K562 (cell line): ENCODE results near the gene APOC4. TPM values are rescaled to one million over a fixed set of nuclear protein-coding genes. Genes with fewer than 3 reads are reported as not detected.
A peak's percentile ranks its signal among the peaks of the same experiment; 100 is the strongest.

ENCODE experiments used
- BCL6 ChIP-seq: fragments of 250-450 bp; sonication (Bioruptor Pico); IDR thresholded peaks from 2 replicates; pipeline ENCODE4 v1.4.0; 2020
- CTCFL ChIP-seq: IDR thresholded peaks from 2 replicates; pipeline ENCODE4 v1.6.1; 2011; ENCODE audit warnings: borderline replicate concordance, low read depth, mild to moderate bottlenecking, moderate library complexity, low read length; ENCODE audit not compliant: insufficient read depth, poor library complexity, severe bottlenecking
- KDM4B ChIP-seq, 2 experiments: fragments of 450-650 bp in 1 of 2; sonication (generic) in 1 of 2; IDR thresholded peaks; 2 replicates each; pipeline ENCODE4 v1.6.1; 2016 to 2017; ENCODE audit warnings: borderline replicate concordance in 2 of 2, antibody characterized with exemption in 1 of 2, low read depth in 1 of 2, mild to moderate bottlenecking in 1 of 2
- ZNF212 ChIP-seq: fragments of 450-650 bp; formaldehyde crosslinking; IDR thresholded peaks from 2 replicates; pipeline ENCODE4 v1.4.0; 2020; ENCODE audit warnings: mild to moderate bottlenecking
- ZNF57 ChIP-seq: fragments of 450-650 bp; formaldehyde crosslinking; IDR thresholded peaks from 2 replicates; pipeline ENCODE4 v1.4.0; 2020; ENCODE audit warnings: mild to moderate bottlenecking, moderate library complexity
- ZNF766 ChIP-seq: fragments of 200-800 bp; sonication (Bioruptor generic); conservative IDR thresholded peaks from 2 replicates; pipeline ENCODE4 v1.6.1; 2016; ENCODE audit warnings: missing genetic modification characterization, missing compliant biosample characterization
- polyA plus RNA-seq, 8 experiments: library from polyadenylated mRNA; depleted of rRNA in 4 of 8; stranded (reverse) in 5 of 8; unstranded in 3 of 8; fragments of >200 nt; fragmentation: Nextera tagmentation in 2 of 8; fragmentation: Illumina TruSeq in 1 of 8; extraction: Ambion mirVana in 2 of 8; extraction: Trizol in 1 of 8; gene quantifications; 2 replicates each; pipeline versions ENCODE4 v1.2.1 to v1.2.3, GENCODE V29; 2011 to 2014; ENCODE audit warnings: inconsistent platforms in 1 of 8, missing spikeins in 1 of 8
- total RNA-seq, 7 experiments: library from RNA; depleted of rRNA in 6 of 7; stranded (reverse); fragments of >200 nt in 6 of 7; fragmentation: Illumina TruSeq in 2 of 7; extraction: Trizol in 2 of 7; gene quantifications; 2 replicates each; pipeline versions ENCODE4 v1.2.1 to v1.2.3, GENCODE V29; 2011 to 2021; ENCODE audit warnings: low replicate concordance in 1 of 7
- TF ChIP-seq, protein P1 (sequence below), 2 experiments: fragments of 150-350 bp in 1 of 2; IDR thresholded peaks; 2 replicates each; pipeline ENCODE4 v1.6.1; 2012 to 2016; ENCODE audit warnings: low read depth in 2 of 2, low read length in 2 of 2, mild to moderate bottlenecking in 1 of 2, moderate library complexity in 1 of 2
- TF ChIP-seq, protein P2 (sequence below), 2 experiments: fragments of 450-650 bp in 1 of 2; sonication (generic) in 1 of 2; formaldehyde crosslinking; conservative IDR thresholded peaks; 2 replicates each; pipeline versions ENCODE4 v1.4.0 to v1.8.1; 2020 to 2022; ENCODE audit warnings: mild to moderate bottlenecking in 1 of 2, missing genetic modification reagents in 1 of 2

Gene APOC4
- total and polyA plus RNA-seq, 9 of the 15 experiments (the other 6 are each of a cell fraction or from before 2014, with no cell fraction given) = 0.46 TPM; not detected in 8

GRCh38 chr19:44954649-44955504 lies 12.8 kb downstream of the APOC4 start, which contains the start of gene CLPTM1 (continued):
- TF ChIP-seq, protein P1, sequence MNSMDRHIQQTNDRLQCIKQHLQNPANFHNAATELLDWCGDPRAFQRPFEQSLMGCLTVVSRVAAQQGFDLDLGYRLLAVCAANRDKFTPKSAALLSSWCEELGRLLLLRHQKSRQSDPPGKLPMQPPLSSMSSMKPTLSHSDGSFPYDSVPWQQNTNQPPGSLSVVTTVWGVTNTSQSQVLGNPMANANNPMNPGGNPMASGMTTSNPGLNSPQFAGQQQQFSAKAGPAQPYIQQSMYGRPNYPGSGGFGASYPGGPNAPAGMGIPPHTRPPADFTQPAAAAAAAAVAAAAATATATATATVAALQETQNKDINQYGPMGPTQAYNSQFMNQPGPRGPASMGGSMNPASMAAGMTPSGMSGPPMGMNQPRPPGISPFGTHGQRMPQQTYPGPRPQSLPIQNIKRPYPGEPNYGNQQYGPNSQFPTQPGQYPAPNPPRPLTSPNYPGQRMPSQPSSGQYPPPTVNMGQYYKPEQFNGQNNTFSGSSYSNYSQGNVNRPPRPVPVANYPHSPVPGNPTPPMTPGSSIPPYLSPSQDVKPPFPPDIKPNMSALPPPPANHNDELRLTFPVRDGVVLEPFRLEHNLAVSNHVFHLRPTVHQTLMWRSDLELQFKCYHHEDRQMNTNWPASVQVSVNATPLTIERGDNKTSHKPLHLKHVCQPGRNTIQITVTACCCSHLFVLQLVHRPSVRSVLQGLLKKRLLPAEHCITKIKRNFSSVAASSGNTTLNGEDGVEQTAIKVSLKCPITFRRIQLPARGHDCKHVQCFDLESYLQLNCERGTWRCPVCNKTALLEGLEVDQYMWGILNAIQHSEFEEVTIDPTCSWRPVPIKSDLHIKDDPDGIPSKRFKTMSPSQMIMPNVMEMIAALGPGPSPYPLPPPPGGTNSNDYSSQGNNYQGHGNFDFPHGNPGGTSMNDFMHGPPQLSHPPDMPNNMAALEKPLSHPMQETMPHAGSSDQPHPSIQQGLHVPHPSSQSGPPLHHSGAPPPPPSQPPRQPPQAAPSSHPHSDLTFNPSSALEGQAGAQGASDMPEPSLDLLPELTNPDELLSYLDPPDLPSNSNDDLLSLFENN (IDR thresholded peaks at IDR 0.05; ENCODE audit: low read depth in 2 of 2, low read length in 2 of 2) = no peak
- TF ChIP-seq ZNF766 (CRISPR knock-in tag) = no peak
- no peak for TF ChIP-seq BCL6 (CRISPR knock-in tag)
- peak in 1 of 2 experiments; percentile 54; a peak in 1 of 4 replicates for TF ChIP-seq KDM4B (IDR thresholded peaks at IDR 0.05; ENCODE audit: borderline replicate concordance in 2 of 2, low read depth in 1 of 2)
- TF ChIP-seq, protein P2, sequence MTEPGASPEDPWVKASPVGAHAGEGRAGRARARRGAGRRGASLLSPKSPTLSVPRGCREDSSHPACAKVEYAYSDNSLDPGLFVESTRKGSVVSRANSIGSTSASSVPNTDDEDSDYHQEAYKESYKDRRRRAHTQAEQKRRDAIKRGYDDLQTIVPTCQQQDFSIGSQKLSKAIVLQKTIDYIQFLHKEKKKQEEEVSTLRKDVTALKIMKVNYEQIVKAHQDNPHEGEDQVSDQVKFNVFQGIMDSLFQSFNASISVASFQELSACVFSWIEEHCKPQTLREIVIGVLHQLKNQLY (CRISPR knock-in tag; conservative IDR thresholded peaks at IDR 0.05) = no peak
- no peak for TF ChIP-seq ZNF57 (CRISPR knock-in tag)
- TF ChIP-seq ZNF212 (CRISPR knock-in tag) = no peak
- TF ChIP-seq CTCFL = peak; percentile 7
